Measurements from ENCODE around the gene HMX3.

DNA sequence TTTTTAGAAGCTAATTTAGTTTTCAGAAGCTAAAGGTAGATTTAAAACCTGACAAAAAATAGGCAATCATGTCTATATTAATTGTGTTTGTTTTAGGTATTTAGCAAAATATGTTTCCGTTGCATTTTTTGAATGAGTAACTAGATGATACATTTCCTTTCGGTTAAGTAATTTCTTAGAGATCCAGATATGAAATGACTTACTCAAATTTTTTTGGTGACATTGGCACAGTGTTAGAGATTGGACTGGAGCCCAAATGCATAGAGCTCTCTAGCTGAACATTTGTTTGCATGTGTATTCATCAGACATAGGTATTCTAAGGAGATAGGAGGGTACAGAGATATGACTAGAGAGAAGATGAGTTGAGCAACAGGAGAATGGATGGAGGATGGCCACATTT, 20.3 kb downstream of the HMX3 start:
- TF ChIP-seq JUNB (IDR thresholded peaks at IDR 0.05; ENCODE audit: unreplicated experiment): no peak
- TF ChIP-seq, protein P1, sequence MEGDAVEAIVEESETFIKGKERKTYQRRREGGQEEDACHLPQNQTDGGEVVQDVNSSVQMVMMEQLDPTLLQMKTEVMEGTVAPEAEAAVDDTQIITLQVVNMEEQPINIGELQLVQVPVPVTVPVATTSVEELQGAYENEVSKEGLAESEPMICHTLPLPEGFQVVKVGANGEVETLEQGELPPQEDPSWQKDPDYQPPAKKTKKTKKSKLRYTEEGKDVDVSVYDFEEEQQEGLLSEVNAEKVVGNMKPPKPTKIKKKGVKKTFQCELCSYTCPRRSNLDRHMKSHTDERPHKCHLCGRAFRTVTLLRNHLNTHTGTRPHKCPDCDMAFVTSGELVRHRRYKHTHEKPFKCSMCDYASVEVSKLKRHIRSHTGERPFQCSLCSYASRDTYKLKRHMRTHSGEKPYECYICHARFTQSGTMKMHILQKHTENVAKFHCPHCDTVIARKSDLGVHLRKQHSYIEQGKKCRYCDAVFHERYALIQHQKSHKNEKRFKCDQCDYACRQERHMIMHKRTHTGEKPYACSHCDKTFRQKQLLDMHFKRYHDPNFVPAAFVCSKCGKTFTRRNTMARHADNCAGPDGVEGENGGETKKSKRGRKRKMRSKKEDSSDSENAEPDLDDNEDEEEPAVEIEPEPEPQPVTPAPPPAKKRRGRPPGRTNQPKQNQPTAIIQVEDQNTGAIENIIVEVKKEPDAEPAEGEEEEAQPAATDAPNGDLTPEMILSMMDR (conservative IDR thresholded peaks at IDR 0.05; ENCODE audit: low read depth in 2 of 2): no peak
- TF ChIP-seq, protein P2, sequence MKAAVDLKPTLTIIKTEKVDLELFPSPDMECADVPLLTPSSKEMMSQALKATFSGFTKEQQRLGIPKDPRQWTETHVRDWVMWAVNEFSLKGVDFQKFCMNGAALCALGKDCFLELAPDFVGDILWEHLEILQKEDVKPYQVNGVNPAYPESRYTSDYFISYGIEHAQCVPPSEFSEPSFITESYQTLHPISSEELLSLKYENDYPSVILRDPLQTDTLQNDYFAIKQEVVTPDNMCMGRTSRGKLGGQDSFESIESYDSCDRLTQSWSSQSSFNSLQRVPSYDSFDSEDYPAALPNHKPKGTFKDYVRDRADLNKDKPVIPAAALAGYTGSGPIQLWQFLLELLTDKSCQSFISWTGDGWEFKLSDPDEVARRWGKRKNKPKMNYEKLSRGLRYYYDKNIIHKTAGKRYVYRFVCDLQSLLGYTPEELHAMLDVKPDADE (IDR thresholded peaks at IDR 0.05): no peak

All from GM23338 (cell line).